Nephron (organoid): Measurements from ENCODE around the gene ANXA5.

Source experiments
- H3K27ac Mint-ChIP-seq, 3 experiments: 2 replicates each; pipeline ENCODE4 v1.8.0; 2020; ENCODE audit warnings: mixed read lengths in 3 of 3, mild to moderate bottlenecking in 2 of 3, moderate library complexity in 1 of 3
- H3K27me3 Mint-ChIP-seq: 2 replicates; pipeline ENCODE4 v1.8.0; 2021; ENCODE audit warnings: low read depth, mild to moderate bottlenecking, moderate library complexity, mixed read lengths
- H3K36me3 Mint-ChIP-seq: 2 replicates; pipeline ENCODE4 v1.8.0; 2020; ENCODE audit warnings: low read depth, mixed read lengths
- H3K4me1 Mint-ChIP-seq: 2 replicates; pipeline ENCODE4 v1.8.0; 2020; ENCODE audit warnings: mixed read lengths
- H3K4me3 Mint-ChIP-seq, 3 experiments: 2 replicates each; pipeline ENCODE4 v1.8.0; 2020; ENCODE audit warnings: mild to moderate bottlenecking in 3 of 3, mixed read lengths in 3 of 3, moderate library complexity in 2 of 3
- H3K9me3 Mint-ChIP-seq: 2 replicates; pipeline ENCODE4 v1.8.0; 2020; ENCODE audit warnings: mixed read lengths
- CTCF ChIP-seq, 3 experiments: fragments of 200-600 bp; sonication (generic); IDR thresholded peaks; one replicate each; pipeline ENCODE4 v1.5.0; 2021; ENCODE audit warnings: antibody characterized with exemption in 3 of 3; ENCODE audit not compliant: unreplicated experiment in 3 of 3

The ANXA5 gene

GRCh38 chr4:121690001-121690400 is 6.8 kb downstream of the ANXA5 start:
- Mint-ChIP-seq H3K4me1 (peaks cover 10% of the 10 kb centered on the region), H3K4me3 (no peak overlapping the region), H3K9me3 (no peaks in the 10 kb centered on the region), H3K27me3 (no peaks in the 10 kb centered on the region), H3K36me3 (peaks cover 25% of the 10 kb centered on the region), H3K27ac (no peak overlapping the region)
- no peak for TF ChIP-seq CTCF (IDR thresholded peaks at IDR 0.05; ENCODE audit: unreplicated experiment in 3 of 3)

GRCh38 chr4:121688701-121689100 is 8.1 kb downstream of the ANXA5 start:
- H3K36me3 Mint-ChIP-seq = peaks cover 32% of the 10 kb centered on the region
- H3K4me3 Mint-ChIP-seq = no peak overlapping the region
- H3K27me3 Mint-ChIP-seq = no peaks in the 10 kb centered on the region
- no peak for TF ChIP-seq CTCF (IDR thresholded peaks at IDR 0.05; ENCODE audit: unreplicated experiment in 3 of 3)
- no peak overlapping the region for H3K27ac Mint-ChIP-seq
- H3K4me1 Mint-ChIP-seq = peaks cover 6% of the 10 kb centered on the region
- H3K9me3 Mint-ChIP-seq = no peaks in the 10 kb centered on the region

- Mint-ChIP-seq H3K4me1 (peaks cover 6% of the 10 kb centered on the region), H3K27me3 (no peaks in the 10 kb centered on the region), H3K27ac (no peak overlapping the region), H3K4me3 (no peak overlapping the region), H3K36me3 (peaks cover 32% of the 10 kb centered on the region), H3K9me3 (no peaks in the 10 kb centered on the region)
- no peak for TF ChIP-seq CTCF (IDR thresholded peaks at IDR 0.05; ENCODE audit: unreplicated experiment in 3 of 3)
These were observed 8.5 kb downstream of the ANXA5 start for GRCh38 chr4:121688261-121688660.

- Mint-ChIP-seq H3K4me1 (peaks cover 6% of the 10 kb centered on the region), H3K27me3 (no peaks in the 10 kb centered on the region), H3K4me3 (no peak overlapping the region), H3K27ac (no peak overlapping the region), H3K36me3 (peaks cover 20% of the 10 kb centered on the region), H3K9me3 (no peaks in the 10 kb centered on the region)
- no peak for TF ChIP-seq CTCF (IDR thresholded peaks at IDR 0.05; ENCODE audit: unreplicated experiment in 3 of 3)
These were observed 10.5 kb downstream of the ANXA5 start for GRCh38 chr4:121686255-121686654.

- peaks cover 6% of the 10 kb centered on the region for H3K4me1 Mint-ChIP-seq
These were observed 11.5 kb downstream of the ANXA5 start for GRCh38 chr4:121685257-121685656.

More at GRCh38 chr4:121685257-121685656, 11.5 kb downstream of the ANXA5 start:
- Mint-ChIP-seq H3K4me3 (no peak overlapping the region), H3K27ac (peak overlapping the region in 1 of 3 experiments; percentile 38), H3K27me3 (no peaks in the 10 kb centered on the region), H3K36me3 (peaks cover 27% of the 10 kb centered on the region), H3K9me3 (no peaks in the 10 kb centered on the region)
- TF ChIP-seq CTCF (IDR thresholded peaks at IDR 0.05; ENCODE audit: unreplicated experiment in 3 of 3) = no peak
